HK-2 (cell line): ENCODE data around the gene EIF2B1.

Experiments used
- DNase-seq: peaks from one replicate; pipeline ENCODE4 v3.0.0-alpha.2; 2018; ENCODE audit not compliant: unreplicated experiment

The EIF2B1 gene

GRCh38 chr12:123633379-123634141 lies at the start of gene EIF2B1, which contains the start of gene GTF2H3:
TSS of gene EIF2B1 (minus strand) at chr12:123633686. CDS start at chr12:123633557, 129 bp downstream.
TSS of gene GTF2H3 (plus strand) at chr12:123633829. CDS start at chr12:123633860, 31 bp downstream.
- peak; percentile 95 for DNase-seq

GRCh38 chr12:123681605-123682004 lies 48.1 kb upstream of the EIF2B1 start:
- no peak for DNase-seq

DNA sequence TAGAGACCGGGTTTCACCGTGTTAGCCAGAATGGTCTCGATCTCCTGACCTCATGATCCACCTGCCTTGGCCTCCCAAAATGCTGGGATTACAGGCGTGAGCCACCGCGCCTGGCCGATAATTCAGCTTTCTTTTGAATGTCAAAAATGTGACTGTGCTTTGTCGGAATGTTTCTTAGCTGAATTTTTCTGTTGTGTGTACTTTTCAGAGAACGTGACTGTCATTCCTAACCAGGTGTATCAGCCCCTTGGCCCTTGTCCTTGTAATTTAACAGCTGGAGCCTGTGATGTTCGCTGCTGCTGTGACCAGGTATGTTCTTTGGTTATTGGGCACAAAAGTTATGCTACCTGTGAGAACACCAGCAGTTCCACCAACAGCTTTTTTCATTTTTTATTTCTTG lies 45.5 kb upstream of the EIF2B1 start:
- DNase-seq = no peak

- no peak for DNase-seq
Observed at GRCh38 chr12:123676616-123677320, 43.3 kb upstream of the EIF2B1 start.

DNA sequence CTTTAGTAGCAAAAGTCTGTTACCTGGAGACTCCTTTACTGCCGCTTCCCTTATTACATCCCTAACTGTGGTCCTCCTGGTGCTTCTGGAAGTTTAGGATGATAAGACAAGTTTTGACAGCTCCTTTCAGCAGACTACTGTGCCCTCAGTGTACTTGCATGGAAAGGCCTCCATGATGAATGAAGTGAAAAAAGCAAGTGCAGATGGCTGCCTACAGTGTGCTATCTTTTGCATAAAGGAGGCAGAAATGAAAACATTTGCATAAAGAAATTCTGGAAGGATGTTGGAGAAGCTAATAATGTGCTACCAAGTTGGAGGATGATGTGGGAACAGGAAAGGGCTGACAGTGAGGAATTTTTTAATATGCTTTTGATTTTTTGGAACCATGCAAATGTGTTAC lies 42.0 kb upstream of the EIF2B1 start:
- no peak for DNase-seq

- DNase-seq = no peak
Observed at GRCh38 chr12:123671876-123672275, 38.4 kb upstream of the EIF2B1 start.

- DNase-seq = peak; percentile 95
Observed at GRCh38 chr12:123670882-123671728, 37.6 kb upstream of the EIF2B1 start, which contains the start of gene TCTN2. TSS of gene TCTN2 (plus strand) at chr12:123671113. CDS start at chr12:123671241, 128 bp downstream.

DNA sequence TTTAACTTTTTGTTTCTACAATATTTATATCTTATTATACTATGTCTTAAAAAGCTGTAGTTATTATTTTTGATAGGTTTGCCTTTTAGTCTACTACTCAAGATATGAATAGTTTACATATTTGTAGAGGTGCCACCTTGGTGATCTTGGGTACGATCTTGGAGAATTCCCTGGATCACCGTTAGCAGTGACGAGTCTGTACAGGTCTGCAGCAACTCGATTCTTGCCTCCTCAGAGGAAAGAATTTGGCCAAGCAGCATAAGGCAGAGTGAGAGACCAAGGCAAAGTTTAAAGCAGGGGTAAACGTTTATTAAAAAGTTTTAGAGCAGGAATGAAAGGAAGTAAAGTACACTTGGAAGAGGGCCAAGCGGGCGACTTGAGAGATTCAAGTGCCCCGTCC lies 34.3 kb upstream of the EIF2B1 start:
- DNase-seq = no peak

DNA sequence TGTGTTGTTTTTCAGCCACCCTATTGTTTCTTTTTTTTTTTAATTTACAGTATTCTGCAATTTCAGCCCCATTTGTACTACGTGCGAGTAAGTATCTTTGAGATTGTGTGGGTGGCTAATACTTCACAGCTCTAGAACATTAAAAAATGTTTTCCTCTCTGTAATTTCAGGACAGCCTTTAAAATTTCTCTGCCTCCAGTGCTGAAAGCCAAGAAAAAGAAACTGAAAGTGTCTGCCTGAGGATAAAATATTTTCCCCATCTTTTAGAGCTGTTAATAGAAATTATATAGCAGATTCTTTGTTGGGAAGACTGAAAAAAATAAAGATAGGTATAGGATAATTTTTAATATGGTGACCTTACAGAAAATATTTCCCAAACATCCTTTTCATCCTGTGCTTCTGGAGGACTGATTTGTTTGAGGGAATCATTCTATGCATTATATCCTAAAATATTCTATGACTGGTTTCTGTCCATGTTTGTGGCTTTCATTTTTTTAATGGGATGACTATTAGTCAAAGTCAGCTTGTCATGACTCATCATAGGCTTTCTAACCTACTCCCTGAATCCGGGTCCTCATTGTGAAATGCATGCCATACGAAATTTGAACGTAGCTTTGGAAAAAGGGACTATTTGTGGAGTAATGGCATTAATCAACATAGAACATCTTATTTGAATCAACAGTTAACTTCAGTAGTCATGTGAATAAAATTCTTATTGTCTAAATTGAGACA lies 26.7 kb upstream of the EIF2B1 start:
- no peak for DNase-seq

GRCh38 chr12:123657211-123657610 lies 23.7 kb upstream of the EIF2B1 start:
- DNase-seq = no peak

GRCh38 chr12:123656392-123656791 lies 22.9 kb upstream of the EIF2B1 start:
- no peak for DNase-seq

- no peak for DNase-seq
Observed at GRCh38 chr12:123655420-123655819, 21.9 kb upstream of the EIF2B1 start.

GRCh38 chr12:123654129-123654701 lies 20.7 kb upstream of the EIF2B1 start:
- DNase-seq = no peak

GRCh38 chr12:123648401-123648800 lies 14.9 kb upstream of the EIF2B1 start:
- no peak for DNase-seq

GRCh38 chr12:123645878-123646277 lies 12.4 kb upstream of the EIF2B1 start:
- no peak for DNase-seq

DNA sequence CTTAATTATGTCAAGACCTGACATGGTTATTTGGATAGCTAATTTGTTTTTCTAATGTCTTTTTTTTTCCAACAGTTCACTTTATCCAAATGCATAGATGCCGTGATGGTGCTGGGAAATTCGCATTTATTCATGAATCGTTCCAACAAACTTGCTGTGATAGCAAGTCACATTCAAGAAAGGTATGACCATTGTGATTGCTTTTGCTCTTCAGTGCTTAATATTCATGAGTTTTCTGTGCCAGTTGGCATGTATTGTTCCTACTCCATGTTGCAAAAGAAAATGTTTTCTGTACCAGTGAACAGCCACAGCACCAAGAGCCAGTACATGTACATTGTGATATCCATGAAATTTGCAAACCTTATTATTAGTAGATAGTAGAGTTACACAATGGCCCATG lies 11.9 kb upstream of the EIF2B1 start:
- no peak for DNase-seq

DNA sequence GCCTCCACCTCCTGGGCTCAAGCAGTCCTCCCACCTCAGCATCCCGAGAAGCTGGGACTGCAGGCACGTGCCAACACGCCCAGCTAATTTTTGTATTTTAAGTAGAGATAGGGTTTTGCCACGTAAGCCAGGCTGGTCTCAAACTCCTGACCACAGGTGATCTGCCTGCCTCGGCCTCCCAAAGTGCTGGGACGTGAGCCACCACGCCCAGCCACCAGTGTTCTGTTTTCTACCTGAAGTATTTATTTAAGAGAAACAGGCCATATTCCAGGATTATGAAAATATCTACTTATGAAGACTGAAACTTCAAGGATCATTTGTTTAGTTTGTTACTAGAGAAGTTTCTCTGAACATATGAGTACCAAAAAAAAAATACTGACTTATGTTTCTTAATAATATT lies 10.4 kb upstream of the EIF2B1 start:
- DNase-seq = no peak

DNA sequence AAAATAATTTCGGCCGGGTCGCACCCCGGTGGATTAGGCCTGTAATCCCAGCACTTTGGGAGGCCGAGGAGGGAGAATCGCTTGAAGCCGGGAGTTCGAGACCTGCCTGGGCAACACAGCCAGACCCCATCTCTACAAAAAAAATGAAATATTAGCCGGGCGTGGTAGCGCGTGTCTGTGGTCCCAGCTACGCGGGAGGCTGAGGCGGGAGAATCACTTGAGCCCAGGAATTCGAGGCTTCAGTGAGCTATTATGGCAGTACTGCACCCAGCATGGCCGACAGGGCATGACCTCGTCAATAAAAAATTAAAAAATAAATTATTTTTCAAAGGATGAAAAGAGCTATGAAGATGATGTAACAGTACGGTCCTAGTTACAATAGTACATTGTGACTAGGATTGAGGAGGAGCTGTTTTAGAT lies 666 bp upstream of the EIF2B1 start:
- peak; percentile 9 for DNase-seq

DNA sequence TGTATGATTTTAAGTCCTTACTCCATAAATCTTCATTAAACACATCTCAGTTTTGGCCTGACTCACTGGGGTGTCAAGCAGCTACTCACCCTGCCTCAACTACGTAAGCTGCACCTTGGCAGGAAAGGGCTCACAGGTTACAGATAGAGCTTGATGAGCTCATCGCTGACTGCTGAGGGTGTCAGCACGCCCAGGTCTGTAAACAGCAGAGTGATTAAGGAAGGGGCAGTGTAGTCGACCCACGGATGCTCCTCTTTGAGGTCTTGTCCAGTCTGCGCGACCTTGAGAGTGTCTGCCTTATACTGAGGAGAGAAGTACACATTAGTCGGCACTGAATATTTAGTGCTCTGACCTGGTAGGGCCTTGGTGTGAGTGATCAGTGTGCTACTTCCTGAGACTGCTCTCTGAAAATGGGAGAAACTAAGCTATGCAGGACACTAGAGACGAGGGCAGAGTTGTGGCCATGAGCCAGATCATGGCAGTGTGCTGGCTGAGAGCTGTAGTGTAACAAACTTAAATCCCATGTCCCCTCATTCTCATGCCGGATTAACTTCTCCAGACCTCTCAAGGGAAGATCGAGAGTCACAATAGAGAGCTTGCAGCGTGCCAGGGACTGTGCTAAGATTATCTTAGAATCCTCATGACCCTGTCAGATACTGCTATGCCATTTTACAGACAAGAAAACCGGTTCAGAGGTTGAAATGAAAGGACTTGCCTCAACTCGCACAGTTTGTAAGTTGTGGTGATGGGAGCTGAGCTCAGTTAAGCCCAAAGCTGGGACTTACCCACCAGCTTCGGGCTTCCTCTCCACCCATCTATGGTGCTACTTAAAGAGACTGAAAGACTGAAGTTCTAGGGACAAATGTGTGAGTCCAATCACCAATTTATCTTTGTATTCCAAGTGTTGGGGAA lies 11.6 kb downstream of the EIF2B1 start:
- DNase-seq = no peak

- no peak for DNase-seq
Observed at GRCh38 chr12:123621101-123621500, 12.4 kb downstream of the EIF2B1 start.
